SK-N-MC (cell line): ENCODE measurements around the gene NLGN3.

Source experiments
- EZH2 ChIP-seq: fragments of 200-600 bp; sonication (generic); IDR thresholded peaks from one replicate; pipeline ENCODE4 v1.6.1; 2017; ENCODE audit warnings: antibody characterized with exemption
- FOXP2 ChIP-seq: optimal IDR thresholded peaks from 2 replicates; pipeline ENCODE3; 2011; ENCODE audit warnings: mild to moderate bottlenecking, moderate library complexity; ENCODE audit not compliant: insufficient read depth; ENCODE audit errors: extremely low read length, control extremely low read depth
- POLR2AphosphoS5 ChIP-seq: IDR thresholded peaks from 2 replicates; pipeline ENCODE4 v1.6.1; 2012; ENCODE audit warnings: mild to moderate bottlenecking, low read depth, low read length, borderline replicate concordance

DNA sequence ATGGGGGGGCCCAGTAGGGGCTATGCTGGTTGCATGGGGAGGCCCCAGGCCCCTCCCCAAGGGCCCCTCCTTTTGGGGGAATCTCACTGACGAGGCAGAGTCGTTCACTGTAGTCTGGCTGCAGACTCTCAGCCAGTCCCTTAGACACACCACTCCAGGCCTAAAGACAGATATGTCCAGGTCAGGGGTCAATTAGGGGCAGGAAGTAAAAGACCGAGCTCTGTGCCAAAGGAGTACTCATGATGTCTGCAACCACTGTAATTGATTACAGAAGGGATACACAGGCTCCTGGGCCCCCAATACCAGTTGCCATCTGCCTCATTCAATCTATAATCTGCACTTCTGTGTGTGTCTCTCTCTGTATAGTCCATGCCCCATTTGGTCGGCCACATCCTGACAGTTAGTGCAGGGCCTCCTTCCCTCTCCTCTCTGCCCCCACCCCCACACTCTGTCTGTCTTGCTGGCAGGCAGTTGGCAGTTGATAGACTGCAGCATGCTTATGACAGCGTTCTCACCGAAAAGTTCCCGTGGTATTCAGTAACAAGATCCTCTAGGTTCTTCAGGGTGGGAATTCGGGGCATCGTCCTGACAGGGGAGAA lies 36.8 kb upstream of the NLGN3 start:
- no peak for TF ChIP-seq POLR2AphosphoS5
- no peak for TF ChIP-seq EZH2
- no peak for TF ChIP-seq FOXP2
